Cerebellar nuclear complex (tissue), 1 donor: Measurements from ENCODE around the gene ABCB9.
A peak's percentile ranks its signal among the peaks of the same experiment; 100 is the strongest.

ENCODE experiments used
- DNase-seq, 2 experiments: peaks; one replicate each; lab custom pipeline; 2025; lab: John Stamatoyannopoulos, UW

The ABCB9 gene

GRCh38 chr12:122981587-122982476, 15.6 kb upstream of the ABCB9 start:
- no peak for DNase-seq

- no peak for DNase-seq
Observed at GRCh38 chr12:122981036-122981471, 14.8 kb upstream of the ABCB9 start.

GRCh38 chr12:122980183-122981035, 14.1 kb upstream of the ABCB9 start, which contains the start of gene ARL6IP4:
TSS of gene ARL6IP4 (plus strand) at chr12:122980681. CDS start at chr12:122981140, 459 bp downstream.
- DNase-seq = no peak

- DNase-seq = no peak
Observed at GRCh38 chr12:122979908-122980182, 13.6 kb upstream of the ABCB9 start.

GRCh38 chr12:122979001-122979907, 13.0 kb upstream of the ABCB9 start:
- DNase-seq = no peak

GRCh38 chr12:122978507-122978955, 12.3 kb upstream of the ABCB9 start:
- DNase-seq = no peak

- DNase-seq = no peak
Observed at GRCh38 chr12:122977655-122978392, 11.6 kb upstream of the ABCB9 start.

- no peak for DNase-seq
Observed at GRCh38 chr12:122977153-122977552, 10.9 kb upstream of the ABCB9 start.

GRCh38 chr12:122976648-122976975, 10.3 kb upstream of the ABCB9 start:
- no peak for DNase-seq

- DNase-seq = no peak
Observed at GRCh38 chr12:122975790-122976647, 9.8 kb upstream of the ABCB9 start.

- peak in 1 of 2 experiments; percentile 44 for DNase-seq
Observed at GRCh38 chr12:122974892-122975789, 8.9 kb upstream of the ABCB9 start, which contains the start of gene OGFOD2. TSS of gene OGFOD2 (plus strand) at chr12:122975244. CDS start at chr12:122975252, 8 bp downstream.

- peak; percentile 92 to 97 for DNase-seq
Observed at GRCh38 chr12:122974274-122974891, 8.1 kb upstream of the ABCB9 start.

- no peak for DNase-seq
Observed at GRCh38 chr12:122969676-122970075, 3.4 kb upstream of the ABCB9 start.

GRCh38 chr12:122968104-122968503, 1.8 kb upstream of the ABCB9 start:
- DNase-seq = no peak

GRCh38 chr12:122966743-122967550, 684 bp upstream of the ABCB9 start:
- DNase-seq = no peak

- no peak for DNase-seq
Observed at GRCh38 chr12:122965321-122965751, 927 bp downstream of the ABCB9 start.

GRCh38 chr12:122964439-122965257, 1.6 kb downstream of the ABCB9 start:
- DNase-seq = no peak
